GM21381 (cell line): ENCODE data around the gene TBC1D4.
"Not testable (repeated sequence)": the region's sequence is repeated elsewhere in the genome, so short reads cannot be mapped to it uniquely, and the experiment has no call there.

Experiments
- ATAC-seq: cut with Tn5 transposase; IDR thresholded peaks from one replicate; pipeline ENCODE4 v1.9.1; 2021; ENCODE audit warnings: mild to moderate bottlenecking, moderate library complexity; ENCODE audit not compliant: unreplicated experiment

Gene TBC1D4

GRCh38 chr13:75299246-75299645 is 182.7 kb downstream of the TBC1D4 start:
- ATAC-seq, result no peak

- ATAC-seq, result no peak
Measured at GRCh38 chr13:75296641-75297040, 185.3 kb downstream of the TBC1D4 start.

- no peak for ATAC-seq
Measured at GRCh38 chr13:75295201-75295600, 186.8 kb downstream of the TBC1D4 start.

- ATAC-seq, result no peak
Measured at GRCh38 chr13:75294110-75294509, 187.9 kb downstream of the TBC1D4 start.

- ATAC-seq, result no peak
Measured at GRCh38 chr13:75285310-75285709, 196.7 kb downstream of the TBC1D4 start.

GRCh38 chr13:75279834-75280369 is 202.1 kb downstream of the TBC1D4 start:
- no peak for ATAC-seq

GRCh38 chr13:75273695-75274094 is 208.3 kb downstream of the TBC1D4 start:
- ATAC-seq, result not testable (repeated sequence)

GRCh38 chr13:75271846-75272245 is 210.1 kb downstream of the TBC1D4 start:
- no peak for ATAC-seq

GRCh38 chr13:75268481-75268880 is 213.5 kb downstream of the TBC1D4 start:
- not testable (repeated sequence) for ATAC-seq

GRCh38 chr13:75264611-75265010 is 217.4 kb downstream of the TBC1D4 start:
- no peak for ATAC-seq

GRCh38 chr13:75263741-75264407 is 218.1 kb downstream of the TBC1D4 start:
- ATAC-seq, result no peak

- no peak for ATAC-seq
Measured at GRCh38 chr13:75258159-75258782, 223.7 kb downstream of the TBC1D4 start.

GRCh38 chr13:75256922-75257321 is 225.0 kb downstream of the TBC1D4 start:
- no peak for ATAC-seq

GRCh38 chr13:75255653-75256052 is 226.3 kb downstream of the TBC1D4 start:
- ATAC-seq, result no peak

- ATAC-seq, result no peak
Measured at GRCh38 chr13:75255147-75255546, 226.8 kb downstream of the TBC1D4 start.

- ATAC-seq, result no peak
Measured at GRCh38 chr13:75251188-75251587, 230.8 kb downstream of the TBC1D4 start.

GRCh38 chr13:75250526-75251178 is 231.3 kb downstream of the TBC1D4 start:
- ATAC-seq, result no peak

- not testable (repeated sequence) for ATAC-seq
Measured at GRCh38 chr13:75245578-75245977, 236.4 kb downstream of the TBC1D4 start.

GRCh38 chr13:75240240-75240639 is 241.7 kb downstream of the TBC1D4 start:
- ATAC-seq, result not testable (repeated sequence)

- ATAC-seq, result no peak
Measured at GRCh38 chr13:75236774-75237173, 245.2 kb downstream of the TBC1D4 start.
